Astrocyte (in vitro differentiated cells and primary cell): ENCODE measurements around the gene GALNT17.

Experiments used
- EZH2 ChIP-seq: IDR thresholded peaks from 2 replicates; pipeline ENCODE4 v1.6.1; 2012; ENCODE audit warnings: mild to moderate bottlenecking, low read length, inconsistent platforms; ENCODE audit not compliant: insufficient read depth
- TF ChIP-seq, protein P1 (sequence below): IDR thresholded peaks from 2 replicates; pipeline ENCODE4 v1.5.1; 2011; ENCODE audit warnings: low read depth, mild to moderate bottlenecking, inconsistent platforms, low read length, moderate library complexity; ENCODE audit not compliant: insufficient read depth

DNA sequence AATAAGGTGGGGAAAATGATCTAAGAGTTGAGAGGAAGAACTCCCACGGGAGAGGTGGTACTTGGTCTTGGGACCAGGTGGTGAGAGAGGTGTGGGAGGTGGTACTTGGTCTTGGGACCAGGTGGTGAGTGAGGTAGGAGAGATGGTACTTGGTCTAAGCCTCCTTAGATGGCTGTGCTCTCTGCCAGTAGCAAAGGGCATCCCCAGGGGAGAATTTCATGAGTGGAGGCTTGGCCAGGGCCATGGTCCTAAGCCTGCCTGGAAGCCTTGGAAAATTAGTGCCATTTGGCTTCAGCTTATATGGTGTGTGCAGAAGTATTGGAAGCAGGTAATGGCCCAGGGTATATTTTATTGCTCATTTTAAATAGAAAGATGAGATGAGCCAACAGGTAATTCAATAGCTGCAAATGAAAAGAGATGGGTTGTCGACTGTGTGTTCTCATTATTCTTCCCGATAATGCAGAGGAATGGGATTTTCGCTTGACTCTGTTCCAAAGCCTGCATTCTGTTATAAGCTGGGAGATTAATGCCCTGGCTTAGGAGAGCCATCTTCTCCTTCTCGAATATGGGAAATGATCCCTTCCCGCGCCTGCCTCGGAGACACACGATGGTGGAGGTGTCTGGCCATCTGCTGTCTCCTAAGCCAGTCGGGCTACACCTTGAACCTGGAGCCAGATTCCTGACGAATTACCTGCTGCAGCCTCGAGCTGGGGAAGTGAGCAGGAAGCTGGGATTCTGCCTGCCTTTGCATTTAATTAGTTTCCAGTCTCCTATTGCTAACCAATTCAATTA, 287.8 kb downstream of the GALNT17 start:
- TF ChIP-seq, protein P1, sequence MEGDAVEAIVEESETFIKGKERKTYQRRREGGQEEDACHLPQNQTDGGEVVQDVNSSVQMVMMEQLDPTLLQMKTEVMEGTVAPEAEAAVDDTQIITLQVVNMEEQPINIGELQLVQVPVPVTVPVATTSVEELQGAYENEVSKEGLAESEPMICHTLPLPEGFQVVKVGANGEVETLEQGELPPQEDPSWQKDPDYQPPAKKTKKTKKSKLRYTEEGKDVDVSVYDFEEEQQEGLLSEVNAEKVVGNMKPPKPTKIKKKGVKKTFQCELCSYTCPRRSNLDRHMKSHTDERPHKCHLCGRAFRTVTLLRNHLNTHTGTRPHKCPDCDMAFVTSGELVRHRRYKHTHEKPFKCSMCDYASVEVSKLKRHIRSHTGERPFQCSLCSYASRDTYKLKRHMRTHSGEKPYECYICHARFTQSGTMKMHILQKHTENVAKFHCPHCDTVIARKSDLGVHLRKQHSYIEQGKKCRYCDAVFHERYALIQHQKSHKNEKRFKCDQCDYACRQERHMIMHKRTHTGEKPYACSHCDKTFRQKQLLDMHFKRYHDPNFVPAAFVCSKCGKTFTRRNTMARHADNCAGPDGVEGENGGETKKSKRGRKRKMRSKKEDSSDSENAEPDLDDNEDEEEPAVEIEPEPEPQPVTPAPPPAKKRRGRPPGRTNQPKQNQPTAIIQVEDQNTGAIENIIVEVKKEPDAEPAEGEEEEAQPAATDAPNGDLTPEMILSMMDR: no peak
- TF ChIP-seq EZH2: no peak
